Measurements from ENCODE around the gene PHIP.

GRCh38 chr6:78909391-78909790 lies 168.7 kb downstream of the PHIP start:
- TF ChIP-seq POLR2A (IDR thresholded peaks at IDR 0.05; ENCODE audit: low read length) (no peak), GATA1 (IDR thresholded peaks at IDR 0.05; ENCODE audit: low read depth, low read length) (no peak)
